Stomach (tissue), 4 donors: Measurements from ENCODE around the gene ZNF497.

ENCODE experiments used
- CTCF ChIP-seq, 7 experiments: fragments of 450-650 bp in 4 of 7; fragments of 200-600 bp in 3 of 7; sonication (generic) in 3 of 7; IDR thresholded peaks; one replicate each; pipeline ENCODE4 v1.5.1; 2016 to 2019; ENCODE audit warnings: antibody characterized with exemption in 7 of 7, control low read depth in 2 of 7, mild to moderate bottlenecking in 1 of 7
- POLR2A ChIP-seq, 4 donors: fragments of 450-650 bp; IDR thresholded peaks; one replicate each; pipeline ENCODE4 v1.6.1; 2016; ENCODE audit warnings: antibody characterized with exemption in 4 of 4, control low read depth in 2 of 4, mild to moderate bottlenecking in 1 of 4, moderate library complexity in 1 of 4
- POLR2AphosphoS5 ChIP-seq, 3 donors: sonication (generic); formaldehyde crosslinking; IDR thresholded peaks; one replicate each; pipeline ENCODE4 v1.6.1; 2016; ENCODE audit warnings: antibody characterized with exemption in 3 of 3

- TF ChIP-seq CTCF (IDR thresholded peaks at IDR 0.05) (no peak), POLR2AphosphoS5 (IDR thresholded peaks at IDR 0.05) (peak in 2 of 3 donors; percentile 21 to 25), POLR2A (IDR thresholded peaks at IDR 0.05) (no peak)
These were observed 15.3 kb downstream of the ZNF497 start for GRCh38 chr19:58346961-58347929.
